Type B pancreatic cell (in vitro differentiated cells): ENCODE results near the gene SPSB4. TPM values are rescaled to one million over a fixed set of nuclear protein-coding genes. Genes with fewer than 3 reads are reported as not detected.

Experiments
- DNase-seq: peaks from one replicate; pipeline ENCODE4 v3.0.0; 2021; ENCODE audit warnings: mixed read lengths; ENCODE audit not compliant: unreplicated experiment; ENCODE audit errors: extremely low spot score
- H3K27ac Mint-ChIP-seq: 2 replicates; pipeline ENCODE4 v1.8.0; 2021; ENCODE audit warnings: mild to moderate bottlenecking, mixed read lengths
- H3K27me3 Mint-ChIP-seq: 2 replicates; pipeline ENCODE4 v1.8.0; 2021; ENCODE audit warnings: mixed read lengths
- H3K36me3 Mint-ChIP-seq: 2 replicates; pipeline ENCODE4 v1.8.0; 2021; ENCODE audit warnings: mixed read lengths
- H3K4me1 Mint-ChIP-seq: one replicate; pipeline ENCODE4 v1.8.0; 2021; ENCODE audit warnings: mixed read lengths; ENCODE audit not compliant: unreplicated experiment
- H3K4me3 Mint-ChIP-seq: 2 replicates; pipeline ENCODE4 v1.8.0; 2021; ENCODE audit warnings: mild to moderate bottlenecking, mixed read lengths
- H3K9me3 Mint-ChIP-seq: 2 replicates; pipeline ENCODE4 v1.8.0; 2021; ENCODE audit warnings: mixed read lengths
- CTCF ChIP-seq: fragments of 200-600 bp; sonication (generic); conservative IDR thresholded peaks from 2 replicates; pipeline ENCODE4 v1.5.0; 2021; ENCODE audit warnings: antibody characterized with exemption, mild to moderate bottlenecking
- total RNA-seq: library from RNA; stranded (reverse); gene quantifications from 2 replicates; pipeline ENCODE4 v1.2.1, GENCODE V29; 2021; ENCODE audit warnings: low replicate concordance

SPSB4 gene
- total RNA-seq, 1 donor from 2014 or later = 23.8 TPM

- H3K27ac Mint-ChIP-seq = no peak overlapping the region
- peaks cover 61% of the 10 kb centered on the region for H3K4me1 Mint-ChIP-seq
- H3K27me3 Mint-ChIP-seq = no peaks in the 10 kb centered on the region
Measured at GRCh38 chr3:141089339-141090152, 38.4 kb downstream of the SPSB4 start.

GRCh38 chr3:141091426-141091825 is 40.3 kb downstream of the SPSB4 start:
- H3K27ac Mint-ChIP-seq = no peak overlapping the region
- H3K36me3 Mint-ChIP-seq = no peaks in the 10 kb centered on the region
- TF ChIP-seq CTCF = no peak
- H3K27me3 Mint-ChIP-seq = no peaks in the 10 kb centered on the region
- peaks cover 57% of the 10 kb centered on the region for H3K4me1 Mint-ChIP-seq
- no peak for DNase-seq
- no peak overlapping the region for H3K4me3 Mint-ChIP-seq
- H3K9me3 Mint-ChIP-seq = no peaks in the 10 kb centered on the region

More at GRCh38 chr3:141089339-141090152, 38.4 kb downstream of the SPSB4 start:
- no peaks in the 10 kb centered on the region for H3K9me3 Mint-ChIP-seq
- no peak for DNase-seq
- no peak overlapping the region for H3K4me3 Mint-ChIP-seq
- H3K36me3 Mint-ChIP-seq = no peaks in the 10 kb centered on the region
- TF ChIP-seq CTCF = no peak

GRCh38 chr3:141092663-141093062 is 41.5 kb downstream of the SPSB4 start:
- no peaks in the 10 kb centered on the region for H3K27me3 Mint-ChIP-seq
- TF ChIP-seq CTCF = no peak
- H3K36me3 Mint-ChIP-seq = no peaks in the 10 kb centered on the region
- no peak overlapping the region for H3K27ac Mint-ChIP-seq
- peaks cover 44% of the 10 kb centered on the region for H3K4me1 Mint-ChIP-seq
- no peak overlapping the region for H3K4me3 Mint-ChIP-seq
- DNase-seq = no peak
- no peaks in the 10 kb centered on the region for H3K9me3 Mint-ChIP-seq

- Mint-ChIP-seq H3K4me1 (peaks cover 43% of the 10 kb centered on the region), H3K4me3 (no peak overlapping the region), H3K27ac (no peak overlapping the region), H3K9me3 (no peaks in the 10 kb centered on the region), H3K36me3 (no peaks in the 10 kb centered on the region), H3K27me3 (no peaks in the 10 kb centered on the region)
- no peak for DNase-seq
- TF ChIP-seq CTCF = no peak
Measured at GRCh38 chr3:141093397-141093796, 42.2 kb downstream of the SPSB4 start.

- DNase-seq = no peak
- Mint-ChIP-seq H3K9me3 (no peaks in the 10 kb centered on the region), H3K36me3 (no peaks in the 10 kb centered on the region), H3K4me1 (peaks cover 42% of the 10 kb centered on the region), H3K27ac (no peak overlapping the region), H3K27me3 (no peaks in the 10 kb centered on the region), H3K4me3 (no peak overlapping the region)
- no peak for TF ChIP-seq CTCF
Measured at GRCh38 chr3:141093971-141094684, 43.0 kb downstream of the SPSB4 start.
